GM19025 (cell line): ENCODE measurements around the gene SPANXN2.
"Not testable (repeated sequence)": the region's sequence is repeated elsewhere in the genome, so short reads cannot be mapped to it uniquely, and the experiment has no call there.

Experiments
- ATAC-seq: cut with Tn5 transposase; IDR thresholded peaks from one replicate; pipeline ENCODE4 v1.9.1; 2021; ENCODE audit warnings: mild to moderate bottlenecking, low read depth, moderate library complexity; ENCODE audit not compliant: unreplicated experiment

SPANXN2 gene, protein sequence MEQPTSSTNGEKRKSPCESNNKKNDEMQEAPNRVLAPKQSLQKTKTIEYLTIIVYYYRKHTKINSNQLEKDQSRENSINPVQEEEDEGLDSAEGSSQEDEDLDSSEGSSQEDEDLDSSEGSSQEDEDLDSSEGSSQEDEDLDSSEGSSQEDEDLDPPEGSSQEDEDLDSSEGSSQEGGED

DNA sequence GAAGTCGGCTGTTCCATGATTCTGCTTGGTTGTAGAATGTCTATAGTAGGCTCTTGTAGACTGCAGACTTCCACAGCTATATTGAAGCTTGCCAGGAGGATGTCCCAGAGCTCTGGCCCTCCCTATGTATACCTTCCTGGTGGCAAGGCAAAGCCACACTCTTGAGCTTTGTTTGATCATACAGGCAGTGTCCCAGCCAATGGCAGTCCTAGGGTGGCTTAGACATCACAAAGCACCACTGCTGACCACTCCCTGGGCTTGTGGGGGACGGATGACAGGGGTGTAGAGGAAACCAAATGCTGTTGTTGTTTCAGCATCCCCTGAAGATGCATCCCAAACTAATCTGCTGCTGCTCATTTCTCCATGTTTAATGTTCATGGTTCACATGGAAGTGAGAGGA, at the start of gene SPANXN2:
Gene SPANXN2 (minus strand): TSS at position 101 of the 400 bp plus-strand sequence. CDS start 84 bp downstream, at position 17.
- ATAC-seq, result not testable (repeated sequence)

DNA sequence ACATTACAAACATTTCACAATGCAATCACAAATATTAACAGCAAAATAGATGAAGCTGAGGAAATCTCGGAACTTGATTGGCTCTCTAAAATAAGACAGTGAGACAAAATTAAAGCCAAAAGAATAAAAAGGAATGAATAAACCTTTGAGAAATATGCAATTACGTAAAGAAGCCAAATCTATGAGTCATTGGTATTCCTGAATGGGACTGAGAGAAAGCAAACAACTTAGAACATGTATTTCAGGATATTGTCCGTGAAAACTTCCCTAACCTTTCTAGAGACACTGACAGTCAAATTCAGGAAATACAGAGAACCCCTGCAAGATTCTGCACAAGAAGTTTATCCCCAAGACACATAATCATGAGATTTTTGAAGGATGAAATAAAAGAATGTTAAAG, 48.4 kb upstream of the SPANXN2 start:
- ATAC-seq, result no peak

DNA sequence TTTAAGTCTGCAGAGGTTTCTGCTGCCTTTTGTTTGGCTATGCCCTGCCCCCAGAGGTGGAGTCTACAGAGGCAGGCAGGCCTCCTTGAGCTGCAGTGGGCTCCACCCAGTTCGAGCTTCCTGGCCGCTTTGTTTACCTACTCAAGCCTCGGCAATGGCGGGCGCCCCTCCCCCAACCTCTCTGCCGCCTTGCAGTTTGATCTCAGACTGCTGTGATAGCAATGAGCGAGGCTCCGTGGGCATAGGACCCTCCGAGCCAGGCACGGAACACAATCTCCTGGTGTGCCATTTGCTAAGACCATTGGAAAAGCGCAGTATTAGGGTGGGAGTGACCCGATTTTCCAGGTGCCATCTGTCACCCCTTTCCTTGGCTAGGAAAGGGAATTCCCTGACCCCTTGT, 47.2 kb upstream of the SPANXN2 start:
- not testable (repeated sequence) for ATAC-seq

DNA sequence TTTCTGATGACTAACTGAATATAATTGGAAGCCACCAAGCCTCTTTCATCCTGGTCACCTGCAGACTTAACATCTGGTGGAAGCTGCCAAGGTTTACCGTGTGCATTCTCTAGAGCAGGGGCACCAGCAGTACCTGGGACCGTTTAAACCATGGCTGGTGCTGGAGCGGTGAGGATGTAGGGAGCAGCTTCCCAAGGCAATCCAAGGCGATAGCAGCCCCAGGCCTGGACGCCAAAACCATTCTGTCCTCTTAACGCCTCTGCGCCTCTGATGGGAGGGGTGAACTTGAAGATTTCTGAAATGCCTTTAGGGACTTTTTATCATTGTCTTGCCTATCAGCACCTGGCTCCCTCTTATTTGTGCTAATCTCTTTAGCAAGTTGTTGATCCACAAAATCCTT, 37.3 kb upstream of the SPANXN2 start:
- ATAC-seq, result no peak

DNA sequence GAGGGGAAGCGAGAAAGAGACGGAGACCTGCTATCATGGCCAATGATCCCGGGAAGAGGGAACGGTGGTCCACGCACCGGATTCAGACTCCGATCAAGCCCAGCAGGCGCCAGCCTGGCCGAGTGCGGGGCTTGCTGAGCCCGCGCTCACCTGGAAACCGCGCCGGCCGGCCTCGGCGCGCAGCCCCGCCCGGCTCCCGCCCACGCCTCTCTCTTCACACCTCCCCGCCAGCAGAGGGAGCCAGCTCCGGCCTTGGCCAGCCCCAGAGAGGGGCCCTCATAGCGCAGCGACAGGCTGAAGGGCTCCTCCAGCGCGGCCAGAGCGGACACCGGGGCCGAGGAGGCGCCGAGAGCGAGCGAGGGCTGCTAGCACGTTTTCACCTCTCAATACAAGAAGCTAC, 36.8 kb upstream of the SPANXN2 start:
- no peak for ATAC-seq

DNA sequence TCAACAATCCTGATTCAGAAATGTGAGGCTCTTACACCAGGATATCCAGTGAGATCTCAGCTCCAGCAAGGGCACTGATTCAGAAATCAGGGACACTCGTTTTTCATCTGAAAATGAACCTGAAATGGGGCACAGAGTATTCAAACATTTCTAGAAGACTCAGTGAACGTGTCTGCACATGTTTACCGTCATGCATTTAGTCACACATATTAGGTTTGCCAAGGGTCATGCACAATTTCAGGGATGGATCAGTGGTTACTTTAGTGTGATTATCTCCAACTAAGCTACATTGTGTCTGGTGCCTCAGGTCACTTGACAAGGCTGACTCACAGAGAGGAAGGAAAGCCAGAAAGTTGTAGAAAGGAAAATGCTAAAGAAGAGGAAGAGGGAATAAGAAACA, 33.6 kb upstream of the SPANXN2 start:
- ATAC-seq, result no peak

DNA sequence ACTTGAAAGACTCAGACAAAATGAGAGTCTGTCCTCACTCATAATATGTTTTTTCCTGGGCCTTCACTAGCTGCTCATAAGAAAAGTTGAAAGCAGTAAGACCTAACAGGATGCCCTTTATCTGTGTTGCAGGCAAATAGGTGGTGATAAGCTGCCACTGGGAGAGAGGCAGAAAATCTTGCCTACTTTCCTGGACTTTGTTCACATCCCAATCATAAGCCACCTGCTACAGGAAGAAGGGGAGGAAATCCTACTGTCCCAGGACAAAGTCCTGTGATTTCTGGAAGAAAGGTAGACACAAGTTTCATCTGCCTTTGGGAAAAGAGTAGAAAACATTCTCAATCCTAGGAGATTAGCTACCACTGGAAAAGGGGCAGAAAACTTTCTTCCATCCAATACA, 13.3 kb upstream of the SPANXN2 start:
- ATAC-seq, result no peak

DNA sequence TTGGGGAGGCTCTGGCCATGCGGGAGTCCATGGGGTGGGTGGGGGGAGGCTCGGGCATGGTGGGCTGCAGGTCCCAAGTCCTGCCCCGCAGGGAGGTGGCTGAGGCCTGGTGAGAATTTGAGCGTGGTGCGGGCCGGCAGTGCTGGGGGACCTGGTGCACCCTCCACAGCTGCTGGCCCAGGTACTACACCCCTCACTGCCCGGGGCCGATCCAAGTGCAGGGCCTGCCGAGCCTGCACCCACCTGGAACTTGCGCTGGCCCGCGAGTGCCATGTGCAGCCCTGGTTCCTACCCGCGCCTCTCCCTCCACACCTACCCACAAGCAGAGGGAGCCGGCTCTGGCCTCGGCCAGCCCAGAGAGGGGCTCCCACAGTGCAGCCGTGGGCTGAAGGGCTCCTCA, 5.7 kb upstream of the SPANXN2 start:
- no peak for ATAC-seq

DNA sequence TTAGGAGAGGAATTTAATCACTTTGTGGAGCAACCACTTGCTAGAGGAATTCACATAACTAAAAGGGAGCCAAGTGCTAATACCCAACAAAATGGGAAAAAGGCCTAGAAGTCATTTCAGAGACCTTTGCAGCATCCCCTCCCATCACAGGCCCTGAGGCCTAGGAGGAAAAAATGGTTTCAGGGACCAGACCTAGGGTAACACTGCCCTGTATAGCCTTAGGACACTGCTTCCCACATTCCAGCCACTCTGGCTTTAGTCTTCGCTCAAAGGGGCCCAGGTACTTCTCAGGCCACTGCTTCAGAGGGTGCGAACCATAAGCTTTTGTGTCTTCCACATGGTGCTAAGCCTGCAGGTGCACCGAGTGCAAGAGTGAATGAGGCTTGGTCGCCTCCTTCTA, 19.1 kb downstream of the SPANXN2 start:
- no peak for ATAC-seq

DNA sequence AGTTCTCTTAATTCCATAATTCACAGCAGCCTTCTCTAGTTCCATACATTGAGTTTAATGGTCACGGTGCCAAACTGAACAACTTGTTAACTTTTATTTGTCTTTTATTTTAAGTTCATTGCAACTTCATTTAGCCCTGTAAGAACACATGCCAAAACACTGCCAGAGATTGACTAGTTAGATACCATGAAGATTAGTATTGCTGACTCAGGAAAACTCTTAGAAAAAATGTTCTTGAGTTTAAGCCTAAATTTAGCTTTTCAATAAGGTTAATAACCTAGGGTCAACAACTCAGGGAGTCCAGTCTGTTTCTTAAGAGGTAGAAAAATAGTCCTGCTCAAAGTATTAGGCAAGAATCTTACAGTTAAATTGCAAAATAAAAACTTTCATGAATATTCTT, 25.7 kb downstream of the SPANXN2 start:
- ATAC-seq, result no peak

DNA sequence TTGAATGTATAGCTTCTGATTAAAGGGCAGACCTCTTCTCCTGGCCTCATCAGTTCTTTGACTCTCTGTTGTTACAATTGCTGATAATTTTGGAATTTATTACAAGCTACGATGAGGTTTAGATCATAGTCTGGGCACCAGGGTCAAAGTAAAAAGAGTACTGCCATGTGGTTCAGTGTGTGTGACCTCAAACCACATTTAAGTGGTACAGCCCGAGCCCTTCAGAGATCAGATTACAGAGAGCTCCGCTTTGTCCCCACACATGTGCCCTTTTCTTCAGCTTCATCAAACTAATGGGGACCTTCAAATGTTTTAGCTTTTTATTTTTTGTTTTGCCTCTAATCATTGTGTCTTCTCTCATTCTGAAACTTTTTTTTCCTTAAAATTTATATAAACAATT, 37.1 kb downstream of the SPANXN2 start:
- no peak for ATAC-seq

DNA sequence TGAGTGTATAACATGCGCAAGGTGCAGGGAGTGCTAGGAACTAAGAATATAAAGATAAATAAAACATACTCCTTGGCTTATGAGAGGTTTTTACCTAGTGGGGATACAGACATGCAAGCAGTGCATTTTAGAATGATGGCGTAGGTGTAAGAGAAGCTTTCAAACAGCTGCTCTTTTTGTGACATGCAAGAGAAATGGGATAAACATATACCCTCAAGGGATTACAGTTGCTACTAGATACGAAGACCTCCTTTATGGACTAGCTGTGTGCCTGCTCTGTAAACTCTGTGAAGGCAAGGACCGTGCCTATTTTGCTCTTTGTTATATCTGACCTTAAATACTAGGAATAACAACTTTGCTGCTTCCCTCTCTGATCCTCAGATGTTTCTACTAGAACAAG, 45.6 kb downstream of the SPANXN2 start:
- no peak for ATAC-seq

DNA sequence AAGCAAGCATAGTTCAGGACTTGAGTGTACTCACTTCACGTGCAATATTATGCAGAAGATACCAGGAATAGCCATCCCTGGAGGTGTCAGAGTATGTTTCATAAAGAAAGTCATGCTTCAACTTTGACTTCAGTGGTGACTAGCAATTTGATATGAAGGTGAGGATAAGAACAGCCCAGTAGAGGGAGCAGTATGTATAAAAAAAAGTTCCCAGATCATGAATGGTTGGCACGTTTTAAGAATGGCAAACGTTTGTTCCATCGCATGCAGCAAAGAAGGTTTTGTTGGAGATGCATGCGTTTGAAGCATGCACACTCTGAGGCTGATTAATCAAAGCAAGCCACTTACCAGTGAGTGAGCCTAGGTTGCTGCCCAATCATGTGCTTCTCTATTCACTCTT, 51.2 kb downstream of the SPANXN2 start:
- ATAC-seq, result no peak

DNA sequence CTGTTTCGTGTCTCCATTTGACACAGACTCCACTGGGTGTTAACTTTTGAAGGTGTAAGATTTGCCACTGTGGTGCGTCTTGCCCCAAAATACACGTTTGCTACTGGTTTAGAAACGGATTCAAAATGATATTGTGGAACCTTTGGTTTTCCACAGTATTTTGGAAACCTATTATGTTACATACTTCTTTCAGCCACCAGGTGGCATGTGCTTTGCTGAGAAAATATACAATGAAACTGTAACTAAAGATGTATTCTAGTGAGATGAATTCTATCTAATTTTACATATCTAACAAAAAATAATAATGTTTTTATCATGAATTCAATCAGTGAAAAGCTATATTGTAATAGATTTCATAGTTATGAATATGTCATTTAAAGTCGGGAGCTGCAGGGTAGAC, 56.2 kb downstream of the SPANXN2 start:
- ATAC-seq, result no peak

DNA sequence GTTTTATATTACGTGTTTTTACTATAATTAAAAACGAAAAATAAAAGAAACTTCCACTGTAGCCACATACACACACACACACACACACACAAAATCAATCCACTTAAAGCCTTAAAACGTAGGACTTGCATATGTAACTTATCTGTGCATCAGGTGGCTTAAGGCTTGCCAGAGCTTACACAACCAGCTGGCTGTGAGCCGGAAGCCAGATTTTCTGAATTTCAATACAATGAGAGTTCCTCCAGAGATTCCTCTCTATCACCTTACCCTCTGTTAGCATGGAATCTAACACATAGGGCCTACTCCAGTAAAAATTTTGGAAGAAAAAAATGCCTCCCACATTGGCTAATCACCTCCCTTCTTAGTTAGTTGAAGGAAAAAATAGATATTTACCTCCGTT, 56.8 kb downstream of the SPANXN2 start:
- ATAC-seq, result no peak
